ENCODE measurements around the gene PPME1.

GRCh38 chr11:74170694-74171629 lies at the start of gene PPME1, which contains the start of gene C2CD3:
- TF ChIP-seq EZH2 (IDR thresholded peaks at IDR 0.05; ENCODE audit: insufficient read depth, poor library complexity, severe bottlenecking) (no peak), EZH2phosphoT487 (IDR thresholded peaks at IDR 0.05; ENCODE audit: insufficient read depth, low read depth) (no peak)
